Activated B cell treated with CpG ODN at 0.5 μM for 24 hours (primary cell): ENCODE data around the gene IMPG1. TPM values are rescaled to one million over a fixed set of nuclear protein-coding genes. Genes with fewer than 3 reads are reported as not detected.

Source experiments
- ATAC-seq: fragments of 200-7000 bp; cut with Tn5 transposase; one replicate; pipeline ENCODE4 v1.10.0; 2021; ENCODE audit warnings: low read depth, mild to moderate bottlenecking, moderate library complexity
- CTCF ChIA-PET: fragments of 350-600 bp; sonication (Branson Sonifier 250); formaldehyde crosslinking; loops from one replicate; lab custom pipeline; 2021; ENCODE audit warnings: antibody characterized with exemption; lab: Charles Lee
- POLR2A ChIA-PET: fragments of 350-600 bp; sonication (Branson Sonifier 250); formaldehyde crosslinking; loops from one replicate; lab custom pipeline; 2021; ENCODE audit warnings: antibody characterized with exemption; lab: Charles Lee
- DNase-seq: peaks from one replicate; pipeline ENCODE4 v3.0.0; 2022
- H3K27ac Mint-ChIP-seq: one replicate; pipeline ENCODE4 v1.8.0; 2020; ENCODE audit warnings: mixed read lengths
- H3K27me3 Mint-ChIP-seq: one replicate; pipeline ENCODE4 v1.8.0; 2021; ENCODE audit warnings: mixed read lengths
- H3K36me3 Mint-ChIP-seq: one replicate; pipeline ENCODE4 v1.8.0; 2021; ENCODE audit warnings: low read depth, mixed read lengths
- H3K4me1 Mint-ChIP-seq: one replicate; pipeline ENCODE4 v1.8.0; 2021; ENCODE audit warnings: mixed read lengths
- H3K4me3 Mint-ChIP-seq: one replicate; pipeline ENCODE4 v1.8.0; 2020; ENCODE audit warnings: mild to moderate bottlenecking, mixed read lengths
- H3K9me3 Mint-ChIP-seq: one replicate; pipeline ENCODE4 v1.8.0; 2020; ENCODE audit warnings: mixed read lengths
- CTCF ChIP-seq: fragments of 200-600 bp; IDR thresholded peaks from one replicate; pipeline ENCODE4 v1.8.0; 2022; ENCODE audit warnings: antibody characterized with exemption, mild to moderate bottlenecking
- intact Hi-C: fragments of 100-400 bp; cut with micrococcal nuclease; formaldehyde crosslinking; loops from one replicate; pipeline ENCODE4 v1.15.1; 2024
- total RNA-seq: library from RNA; stranded (reverse); gene quantifications from 2 replicates; pipeline ENCODE4 v1.2.3, GENCODE V29; 2022

The IMPG1 gene
- total RNA-seq, 1 donor from 2014 or later: not detected

GRCh38 chr6:75963569-75963968 is 108.9 kb downstream of the IMPG1 start:
- Mint-ChIP-seq H3K4me1 (no peaks in the 10 kb centered on the region), H3K27me3 (peaks cover 1% of the 10 kb centered on the region), H3K27ac (no peak overlapping the region), H3K9me3 (no peaks in the 10 kb centered on the region), H3K36me3 (no peaks in the 10 kb centered on the region), H3K4me3 (no peak overlapping the region)
- intact Hi-C loops: no loop called here
- POLR2A ChIA-PET: no interaction called here
- ATAC-seq (no peak), DNase-seq (no peak)
- no peak for TF ChIP-seq CTCF
- CTCF ChIA-PET: no interaction called here

GRCh38 chr6:75952128-75952527 is 120.3 kb downstream of the IMPG1 start:
- Mint-ChIP-seq H3K4me1 (no peaks in the 10 kb centered on the region), H3K27me3 (no peaks in the 10 kb centered on the region), H3K27ac (no peak overlapping the region), H3K9me3 (no peaks in the 10 kb centered on the region), H3K36me3 (no peaks in the 10 kb centered on the region), H3K4me3 (no peak overlapping the region)
- no peak for DNase-seq
- intact Hi-C loops: no loop called here
- no peak for ATAC-seq
- ChIA-PET POLR2A (no interaction called here), CTCF (no interaction called here)
- no peak for TF ChIP-seq CTCF

- Mint-ChIP-seq H3K9me3 (no peaks in the 10 kb centered on the region), H3K4me1 (peaks cover 6% of the 10 kb centered on the region), H3K4me3 (no peak overlapping the region), H3K27ac (no peak overlapping the region), H3K36me3 (no peaks in the 10 kb centered on the region), H3K27me3 (no peaks in the 10 kb centered on the region)
- ATAC-seq (no peak), DNase-seq (no peak)
- ChIA-PET CTCF (no interaction called here), POLR2A (no interaction called here)
- TF ChIP-seq CTCF: no peak
- intact Hi-C loops: no loop called here
Measured at GRCh38 chr6:75947935-75948334, 124.5 kb downstream of the IMPG1 start.

GRCh38 chr6:75946146-75946831 is 126.2 kb downstream of the IMPG1 start:
- no peak for TF ChIP-seq CTCF
- Mint-ChIP-seq H3K4me1 (peaks cover 6% of the 10 kb centered on the region), H3K36me3 (no peaks in the 10 kb centered on the region), H3K9me3 (no peaks in the 10 kb centered on the region), H3K27me3 (no peaks in the 10 kb centered on the region), H3K4me3 (no peak overlapping the region), H3K27ac (no peak overlapping the region)
- DNase-seq: no peak
- ChIA-PET CTCF (interaction anchor here (1.1 kb wide), 1 partner anchor 11 kb away, joined by 3 read pairs; no protein-coding TSS in a partner anchor), POLR2A (no interaction called here)
- no peak for ATAC-seq
- intact Hi-C loops: no loop called here

- ChIA-PET POLR2A (no interaction called here), CTCF (no interaction called here)
- H3K36me3 Mint-ChIP-seq: no peaks in the 10 kb centered on the region
- no peak for DNase-seq
- H3K9me3 Mint-ChIP-seq: no peaks in the 10 kb centered on the region
- TF ChIP-seq CTCF: no peak
- no peak overlapping the region for H3K4me3 Mint-ChIP-seq
- H3K27me3 Mint-ChIP-seq: no peaks in the 10 kb centered on the region
- no peak for ATAC-seq
- H3K4me1 Mint-ChIP-seq: peaks cover 6% of the 10 kb centered on the region
- intact Hi-C loops: no loop called here
- H3K27ac Mint-ChIP-seq: no peak overlapping the region
Measured at GRCh38 chr6:75943381-75943780, 129.1 kb downstream of the IMPG1 start.
